ENCODE data around the gene RAPGEF4.

The RAPGEF4 gene

GRCh38 chr2:172927641-172928357 is 192.2 kb downstream of the RAPGEF4 start:
- Histone ChIP-seq H3K27me3 (ENCODE audit: insufficient read depth, low read length, poor library complexity) (no peaks in the 10 kb centered on the region), H3K4me1 (ENCODE audit: insufficient read depth, low read length) (peaks cover 15% of the 10 kb centered on the region), H3K9ac (ENCODE audit: low read depth, low read length) (no peak overlapping the region), H3K79me2 (ENCODE audit: insufficient read depth, low read length) (no peaks in the 10 kb centered on the region), H3K36me3 (ENCODE audit: insufficient read depth, low read length) (no peaks in the 10 kb centered on the region), H3K4me3 (ENCODE audit: low read depth in 1 of 2, low read length in 2 of 2) (no peak overlapping the region), H4K20me1 (ENCODE audit: insufficient read depth, low read length) (no peaks in the 10 kb centered on the region; the same call in 1 of the 2 replicates), H2AFZ (ENCODE audit: low read depth, low read length) (no peak overlapping the region), H3K4me2 (ENCODE audit: insufficient read depth, low read length) (no peak overlapping the region), H3K27ac (ENCODE audit: low read length) (no peak overlapping the region), H3K9me3 (ENCODE audit: insufficient read depth, low read length, severe bottlenecking) (no peaks in the 10 kb centered on the region)
- no peak for ATAC-seq (ENCODE audit: insufficient read depth, low read depth)
- TF ChIP-seq EZH2 (IDR thresholded peaks at IDR 0.05; ENCODE audit: borderline replicate concordance, low read depth, low read length, severe bottlenecking) (no peak), CTCF (IDR thresholded peaks at IDR 0.05; ENCODE audit: borderline replicate concordance, extremely low read depth, low read length, poor library complexity, severe bottlenecking) (no peak)
- DNase-seq, result no peak

DNA sequence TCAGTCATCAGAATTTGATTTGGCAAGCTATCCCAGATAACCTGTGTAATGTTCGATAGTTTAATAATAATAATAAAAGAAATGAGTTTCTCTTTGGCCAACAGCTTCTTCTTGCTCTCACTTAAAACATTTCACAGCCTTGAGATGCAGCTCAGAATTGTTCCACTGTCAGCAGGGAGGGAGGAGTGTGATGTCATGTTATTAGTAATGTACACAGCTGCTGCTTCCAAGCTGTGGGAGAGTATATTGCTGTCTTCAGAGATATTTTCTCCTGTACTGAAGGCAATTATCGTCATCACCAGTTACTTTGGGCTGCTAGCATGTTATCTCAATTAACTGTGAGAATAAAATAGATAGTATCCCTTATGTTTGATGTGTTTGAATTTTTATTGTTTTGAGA is 193.1 kb downstream of the RAPGEF4 start:
- Histone ChIP-seq H3K79me2 (ENCODE audit: insufficient read depth, low read length) (no peaks in the 10 kb centered on the region), H3K4me2 (ENCODE audit: insufficient read depth, low read length) (no peak overlapping the region), H3K27ac (ENCODE audit: low read length) (no peak overlapping the region), H4K20me1 (ENCODE audit: insufficient read depth, low read length) (no peaks in the 10 kb centered on the region; the same call in 1 of the 2 replicates), H2AFZ (ENCODE audit: low read depth, low read length) (no peak overlapping the region), H3K9me3 (ENCODE audit: insufficient read depth, low read length, severe bottlenecking) (no peaks in the 10 kb centered on the region), H3K36me3 (ENCODE audit: insufficient read depth, low read length) (no peaks in the 10 kb centered on the region), H3K4me1 (ENCODE audit: insufficient read depth, low read length) (peaks cover 15% of the 10 kb centered on the region), H3K27me3 (ENCODE audit: insufficient read depth, low read length, poor library complexity) (no peaks in the 10 kb centered on the region), H3K4me3 (ENCODE audit: low read depth in 1 of 2, low read length in 2 of 2) (no peak overlapping the region), H3K9ac (ENCODE audit: low read depth, low read length) (no peak overlapping the region)
- TF ChIP-seq EZH2 (IDR thresholded peaks at IDR 0.05; ENCODE audit: borderline replicate concordance, low read depth, low read length, severe bottlenecking) (no peak), CTCF (IDR thresholded peaks at IDR 0.05; ENCODE audit: borderline replicate concordance, extremely low read depth, low read length, poor library complexity, severe bottlenecking) (no peak)
- ATAC-seq (ENCODE audit: insufficient read depth, low read depth) (no peak), DNase-seq (no peak)

DNA sequence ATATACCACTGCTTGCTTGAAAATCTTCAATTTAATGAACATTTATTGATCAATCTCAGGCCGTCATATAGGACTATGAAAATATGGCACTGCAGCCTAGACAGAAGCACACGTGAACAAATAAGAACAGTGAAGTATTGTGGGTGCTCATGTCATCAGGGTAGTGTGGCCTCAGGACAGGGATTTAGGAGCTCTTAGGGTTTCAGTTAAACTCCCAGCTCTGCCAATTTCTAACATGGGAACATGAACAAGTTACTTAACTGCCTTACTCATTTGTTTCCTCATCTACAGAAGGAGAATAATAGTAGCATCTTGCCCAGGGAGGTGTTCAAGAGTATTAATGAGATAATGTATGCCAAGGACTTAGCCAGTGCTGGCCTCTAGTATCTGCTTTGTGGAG is 194.0 kb downstream of the RAPGEF4 start:
- no peak for TF ChIP-seq CTCF (IDR thresholded peaks at IDR 0.05; ENCODE audit: borderline replicate concordance, extremely low read depth, low read length, poor library complexity, severe bottlenecking)
- H3K27me3 ChIP-seq (ENCODE audit: insufficient read depth, low read length, poor library complexity), result no peaks in the 10 kb centered on the region
- no peak overlapping the region for H3K4me3 ChIP-seq (ENCODE audit: low read depth in 1 of 2, low read length in 2 of 2)
- H3K9ac ChIP-seq (ENCODE audit: low read depth, low read length), result no peak overlapping the region
- H3K36me3 ChIP-seq (ENCODE audit: insufficient read depth, low read length), result no peaks in the 10 kb centered on the region
- H3K79me2 ChIP-seq (ENCODE audit: insufficient read depth, low read length), result no peaks in the 10 kb centered on the region
- H2AFZ ChIP-seq (ENCODE audit: low read depth, low read length), result no peak overlapping the region
- no peak overlapping the region for H3K4me2 ChIP-seq (ENCODE audit: insufficient read depth, low read length)
- ATAC-seq (ENCODE audit: insufficient read depth, low read depth), result no peak
- no peaks in the 10 kb centered on the region; the same call in 1 of the 2 replicates for H4K20me1 ChIP-seq (ENCODE audit: insufficient read depth, low read length)
- no peak for DNase-seq
- no peaks in the 10 kb centered on the region for H3K9me3 ChIP-seq (ENCODE audit: insufficient read depth, low read length, severe bottlenecking)
- no peak overlapping the region for H3K27ac ChIP-seq (ENCODE audit: low read length)
- H3K4me1 ChIP-seq (ENCODE audit: insufficient read depth, low read length), result peaks cover 15% of the 10 kb centered on the region

All from DND-41 (cell line).